ENCODE measurements around the gene LONP2.
"Not testable (repeated sequence)": the region's sequence is repeated elsewhere in the genome, so short reads cannot be mapped to it uniquely, and the experiment has no call there.

LONP2 gene

DNA sequence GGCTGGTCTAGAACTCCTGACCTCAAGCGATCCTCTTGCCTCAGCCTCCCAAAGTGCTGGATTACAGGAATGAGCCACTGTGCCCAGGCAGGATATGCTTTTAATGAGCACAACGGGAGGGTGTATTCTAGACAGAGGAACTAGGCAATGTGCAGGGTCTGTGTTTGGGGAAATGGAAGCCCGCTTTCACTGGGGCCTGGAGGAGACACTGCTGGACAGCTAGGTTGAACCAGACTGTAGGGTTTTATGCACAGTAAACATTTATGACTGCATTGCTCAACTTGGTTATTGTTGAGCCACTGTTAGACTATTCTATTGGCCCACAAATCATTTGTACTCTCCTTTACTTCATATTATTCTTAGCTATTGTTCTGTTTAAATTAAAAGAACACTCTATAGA, 151.3 kb downstream of the LONP2 start:
- peak; percentile 49 for DNase-seq

DNA sequence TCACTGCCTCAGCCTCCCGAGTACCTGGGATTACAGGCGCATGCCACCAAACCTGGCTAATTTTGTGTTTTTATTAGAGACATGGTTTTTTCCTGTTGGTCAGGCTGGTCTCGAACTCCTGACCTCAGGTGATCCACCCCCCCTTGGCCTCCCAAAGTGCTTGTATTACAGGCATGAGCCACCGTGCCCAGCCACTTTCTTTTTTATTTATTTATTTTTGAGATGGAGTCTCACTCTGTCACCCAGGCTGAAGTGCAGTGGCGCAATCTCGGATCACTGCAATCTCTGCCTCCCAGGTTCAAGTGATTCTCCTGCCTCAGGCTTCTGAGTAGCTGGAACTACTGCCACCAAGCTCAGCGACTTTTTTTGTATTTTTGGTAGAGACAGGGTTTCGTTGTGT, 158.4 kb downstream of the LONP2 start:
- not testable (repeated sequence) for DNase-seq

DNA sequence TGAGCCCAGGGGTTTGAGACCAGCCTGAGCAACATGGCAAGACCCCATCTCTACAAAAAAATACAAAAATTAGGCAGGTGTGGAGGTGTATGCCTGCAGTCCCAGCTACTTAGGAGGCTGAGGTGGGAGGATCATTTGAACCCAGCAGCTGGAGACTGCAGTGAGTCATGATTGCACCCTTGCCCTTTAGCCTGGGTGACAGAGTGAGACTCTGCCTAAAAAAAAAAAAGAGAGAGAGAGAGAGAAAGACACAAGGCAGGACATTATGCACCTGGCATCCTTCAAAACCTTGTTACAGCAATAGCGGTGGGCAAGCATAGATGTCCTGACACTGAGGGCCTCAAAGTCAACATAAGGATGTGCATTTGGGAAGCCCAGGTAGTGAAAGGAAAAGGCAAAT, 161.1 kb downstream of the LONP2 start:
- DNase-seq: no peak

DNA sequence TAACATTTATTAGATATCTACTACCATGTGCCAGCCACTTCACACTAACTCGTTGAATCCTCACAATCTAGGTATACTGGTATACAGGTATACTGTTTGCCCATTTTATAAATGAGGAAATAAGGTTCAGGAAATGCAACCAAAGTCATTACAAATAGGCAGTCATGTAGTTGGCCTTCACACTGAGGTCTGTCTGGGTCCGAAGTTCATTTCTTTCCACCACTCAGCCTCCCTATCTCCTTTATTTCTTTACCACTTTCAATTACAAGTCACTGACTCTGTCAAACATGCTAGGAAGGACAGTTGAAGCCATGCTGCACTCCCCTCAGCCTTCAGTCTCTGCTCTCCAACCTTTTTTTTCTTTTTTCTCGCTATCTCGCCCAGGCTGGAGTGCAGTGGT, 161.8 kb downstream of the LONP2 start:
- DNase-seq: no peak

All from suppressor macrophage treated with lipopolysaccharide for 4 hours (primary cell).